PC-3 (cell line): ENCODE results near the gene DIRAS1.

Source experiments
- CTCF ChIP-seq: fragments of 300-600 bp; sonication (generic); conservative IDR thresholded peaks from 2 replicates; pipeline ENCODE4 v1.5.1; 2017; ENCODE audit warnings: antibody characterized with exemption, low read depth, mild to moderate bottlenecking, low read length
- EZH2 ChIP-seq: fragments of 300-600 bp; sonication (generic); IDR thresholded peaks from one replicate; pipeline ENCODE4 v1.6.1; 2017; ENCODE audit warnings: antibody characterized with exemption, mild to moderate bottlenecking, low read length; ENCODE audit not compliant: unreplicated experiment
- EZH2phosphoT487 ChIP-seq: fragments of 300-600 bp; sonication (generic); IDR thresholded peaks from 2 replicates; pipeline ENCODE4 v1.6.1; 2018; ENCODE audit warnings: mild to moderate bottlenecking, antibody characterized with exemption, low read length, borderline replicate concordance

DNA sequence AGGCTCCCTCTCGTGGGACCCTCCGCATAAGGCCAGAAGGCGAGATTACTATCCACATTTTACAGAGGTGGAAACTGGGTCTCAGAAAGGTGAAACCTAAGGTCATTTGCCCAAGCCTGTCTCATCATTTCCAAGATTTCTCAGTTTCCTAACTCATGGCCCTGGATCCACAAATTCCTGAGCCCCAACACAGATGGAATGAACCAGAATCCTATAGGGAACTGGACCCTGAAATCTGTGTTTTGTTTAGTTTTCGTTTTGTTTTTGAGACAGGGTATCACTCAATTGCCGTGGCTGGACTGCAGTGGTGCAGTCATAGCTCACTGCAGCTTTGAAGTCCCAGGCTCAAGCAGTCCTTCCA is 18.1 kb downstream of the DIRAS1 start:
- no peak for TF ChIP-seq CTCF
- no peak for TF ChIP-seq EZH2phosphoT487
- no peak for TF ChIP-seq EZH2
